Endodermal cell (in vitro differentiated cells): Measurements from ENCODE around the gene PLAA. TPM values are rescaled to one million over a fixed set of nuclear protein-coding genes. Genes with fewer than 3 reads are reported as not detected.

Experiments
- DNase-seq: peaks from one replicate; pipeline ENCODE4 v3.0.0-alpha.2; 2017
- H3K27ac ChIP-seq: 2 replicates; pipeline ENCODE4 v1.5.1; 2013; ENCODE audit warnings: mild to moderate bottlenecking, low read depth, low read length, moderate library complexity
- H3K27me3 ChIP-seq: 2 replicates; pipeline ENCODE4 v1.6.1; 2013; ENCODE audit warnings: mild to moderate bottlenecking, low read length, moderate library complexity; ENCODE audit not compliant: insufficient read depth, control insufficient read depth, poor library complexity, severe bottlenecking
- H3K36me3 ChIP-seq: 2 replicates; pipeline ENCODE4 v1.7.0; 2013; ENCODE audit warnings: mild to moderate bottlenecking, low read length, moderate library complexity; ENCODE audit not compliant: control insufficient read depth, insufficient read depth
- H3K4me1 ChIP-seq: one replicate; pipeline ENCODE4 v1.7.0; 2013; ENCODE audit warnings: low read length; ENCODE audit not compliant: control insufficient read depth, insufficient read depth
- H3K4me3 ChIP-seq: 2 replicates; pipeline ENCODE4 v1.5.1; 2013; ENCODE audit warnings: mild to moderate bottlenecking, low read length, moderate library complexity
- H3K9ac ChIP-seq: 2 replicates; pipeline ENCODE4 v1.6.1; 2013; ENCODE audit warnings: mild to moderate bottlenecking, low read length, moderate library complexity; ENCODE audit not compliant: poor library complexity, severe bottlenecking; ENCODE audit errors: extremely low read depth
- H3K9me3 ChIP-seq: 2 replicates; pipeline ENCODE4 v1.6.1; 2013; ENCODE audit warnings: mild to moderate bottlenecking, low read length, moderate library complexity; ENCODE audit not compliant: control insufficient read depth
- H3K27ac Mint-ChIP-seq: 2 replicates; pipeline ENCODE4 v1.8.0; 2020; ENCODE audit warnings: mixed read lengths
- H3K27me3 Mint-ChIP-seq: 2 replicates; pipeline ENCODE4 v1.8.0; 2021; ENCODE audit warnings: mild to moderate bottlenecking, mixed read lengths; ENCODE audit not compliant: insufficient read depth
- H3K36me3 Mint-ChIP-seq: 2 replicates; pipeline ENCODE4 v1.8.0; 2020; ENCODE audit warnings: low read depth, mixed read lengths
- H3K4me1 Mint-ChIP-seq: 2 replicates; pipeline ENCODE4 v1.8.0; 2020; ENCODE audit warnings: mixed read lengths
- H3K4me3 Mint-ChIP-seq: 2 replicates; pipeline ENCODE4 v1.8.0; 2020; ENCODE audit warnings: mild to moderate bottlenecking, moderate library complexity, mixed read lengths
- H3K9me3 Mint-ChIP-seq: 2 replicates; pipeline ENCODE4 v1.8.0; 2020; ENCODE audit warnings: mild to moderate bottlenecking, mixed read lengths
- WGBS, 2 experiments: methylation state at CpG; one replicate each; pipeline versions ENCODE4 v1.1.5 to v1.1.7; 2013; ENCODE audit warnings: missing lambda C conversion rate in 2 of 2, mixed read lengths in 1 of 2; ENCODE audit not compliant: insufficient coverage in 1 of 2, insufficient read length in 1 of 2; 5-methylcytosine and 5-hydroxymethylcytosine counted together
- total RNA-seq, 2 donors: library from RNA; stranded (reverse); fragmentation: NEBNext Ultra II Directional in 1 of 2; extraction: Animal tissue kit (Norgen Biotek cat#: 25700) in 1 of 2; gene quantifications; 2 replicates in 1 of 2; 3 replicates in 1 of 2; pipeline ENCODE4 v1.2.1, GENCODE V29; 2021
- TF ChIP-seq, protein P1 (sequence below): fragments of 200-600 bp; sonication (generic); conservative IDR thresholded peaks from 2 replicates; pipeline ENCODE4 v1.5.0; 2021; ENCODE audit warnings: antibody characterized with exemption, mild to moderate bottlenecking

The PLAA gene
- total RNA-seq, 2 donors from 2014 or later, result 41.3 to 49.8 TPM

DNA sequence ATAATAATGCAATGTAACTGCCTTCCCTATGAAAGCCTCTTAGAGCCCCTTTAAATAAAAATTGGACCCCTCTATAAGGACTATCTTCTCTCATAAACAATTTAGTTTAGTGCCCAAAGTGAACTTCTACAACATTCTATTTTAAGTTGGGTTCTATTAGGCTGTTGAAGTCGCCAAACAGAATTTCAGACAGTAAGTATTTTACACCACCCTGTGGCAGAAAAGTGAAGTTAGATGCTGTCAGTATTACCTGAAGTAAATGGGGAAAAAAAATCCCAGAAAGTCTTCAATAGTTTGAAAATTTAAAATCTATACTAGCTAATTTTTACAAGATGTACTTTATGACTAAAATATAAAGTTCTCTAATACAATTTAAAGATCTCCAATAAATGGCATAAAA lies 84.0 kb downstream of the PLAA start:
- no peaks in the 10 kb centered on the region for H3K4me1 Mint-ChIP-seq
- peaks cover 14% of the 10 kb centered on the region for H3K36me3 Mint-ChIP-seq
- TF ChIP-seq, protein P1, sequence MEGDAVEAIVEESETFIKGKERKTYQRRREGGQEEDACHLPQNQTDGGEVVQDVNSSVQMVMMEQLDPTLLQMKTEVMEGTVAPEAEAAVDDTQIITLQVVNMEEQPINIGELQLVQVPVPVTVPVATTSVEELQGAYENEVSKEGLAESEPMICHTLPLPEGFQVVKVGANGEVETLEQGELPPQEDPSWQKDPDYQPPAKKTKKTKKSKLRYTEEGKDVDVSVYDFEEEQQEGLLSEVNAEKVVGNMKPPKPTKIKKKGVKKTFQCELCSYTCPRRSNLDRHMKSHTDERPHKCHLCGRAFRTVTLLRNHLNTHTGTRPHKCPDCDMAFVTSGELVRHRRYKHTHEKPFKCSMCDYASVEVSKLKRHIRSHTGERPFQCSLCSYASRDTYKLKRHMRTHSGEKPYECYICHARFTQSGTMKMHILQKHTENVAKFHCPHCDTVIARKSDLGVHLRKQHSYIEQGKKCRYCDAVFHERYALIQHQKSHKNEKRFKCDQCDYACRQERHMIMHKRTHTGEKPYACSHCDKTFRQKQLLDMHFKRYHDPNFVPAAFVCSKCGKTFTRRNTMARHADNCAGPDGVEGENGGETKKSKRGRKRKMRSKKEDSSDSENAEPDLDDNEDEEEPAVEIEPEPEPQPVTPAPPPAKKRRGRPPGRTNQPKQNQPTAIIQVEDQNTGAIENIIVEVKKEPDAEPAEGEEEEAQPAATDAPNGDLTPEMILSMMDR, result peak; percentile 72
- Histone ChIP-seq H3K27me3 (no peaks in the 10 kb centered on the region), H3K9ac (no peak overlapping the region), H3K4me1 (no peaks in the 10 kb centered on the region), H3K9me3 (no peaks in the 10 kb centered on the region), H3K27ac (no peak overlapping the region), H3K4me3 (no peak overlapping the region), H3K36me3 (peaks cover 30% of the 10 kb centered on the region)
- no peaks in the 10 kb centered on the region for H3K27me3 Mint-ChIP-seq
- H3K9me3 Mint-ChIP-seq, result no peaks in the 10 kb centered on the region
- 83% methylated on average over 1 of the region's 1 CpG; no CpG with 5 or more reads in 1 of the 2 experiments for WGBS, 2 experiments
- no peak for DNase-seq
- no peak overlapping the region for H3K4me3 Mint-ChIP-seq
- no peak overlapping the region for H3K27ac Mint-ChIP-seq

DNA sequence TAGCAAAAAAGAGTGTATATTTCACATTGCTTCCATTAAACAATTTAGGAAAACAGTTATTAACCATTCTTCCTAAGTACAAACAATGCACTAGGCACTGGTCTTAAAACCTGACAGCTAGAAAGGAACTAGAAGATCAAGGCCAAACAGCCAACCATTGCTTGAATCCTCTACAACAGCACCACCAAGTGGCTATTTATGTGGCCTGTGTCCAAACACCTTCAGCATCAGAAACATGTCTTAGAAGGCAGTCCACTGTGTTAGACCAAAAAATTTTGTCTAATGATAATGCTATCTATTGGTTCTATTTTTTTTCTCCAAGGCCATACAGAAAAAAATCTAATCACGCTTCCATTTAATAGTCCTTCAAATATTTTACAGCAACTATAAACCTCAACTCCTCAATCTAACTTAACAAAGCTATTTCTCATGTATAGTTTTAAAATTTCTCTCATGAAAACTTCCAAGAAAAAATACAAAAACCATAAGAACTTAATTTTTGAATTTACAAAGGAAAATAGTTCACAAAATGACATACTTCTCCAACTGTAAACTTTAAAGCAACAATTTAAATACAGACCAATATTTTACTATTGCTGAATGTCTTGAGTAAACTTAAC lies 90.5 kb downstream of the PLAA start:
- H3K4me1 ChIP-seq, result no peaks in the 10 kb centered on the region
- no peaks in the 10 kb centered on the region for H3K9me3 ChIP-seq
- Mint-ChIP-seq H3K4me1 (peaks cover 2% of the 10 kb centered on the region), H3K9me3 (no peaks in the 10 kb centered on the region), H3K27ac (no peak overlapping the region), H3K27me3 (no peaks in the 10 kb centered on the region), H3K36me3 (peaks cover 39% of the 10 kb centered on the region), H3K4me3 (no peak overlapping the region)
- 29 to 50% methylated on average over 1 of the region's 1 CpG for WGBS, 2 experiments
- H3K36me3 ChIP-seq, result peaks cover 63% of the 10 kb centered on the region
- peak; percentile 77 for DNase-seq
- TF ChIP-seq, protein P1, result peak; percentile 96
- H3K4me3 ChIP-seq, result no peak overlapping the region
- H3K9ac ChIP-seq, result no peak overlapping the region
- no peak overlapping the region for H3K27ac ChIP-seq
- no peaks in the 10 kb centered on the region for H3K27me3 ChIP-seq

Other genes starting within 250 kb of the PLAA start
- 10 to 100 TPM; 25.1 to 41.6 TPM for gene CAAP1, start 54.4 kb downstream of the PLAA start, total RNA-seq
- gene IFT74, start 9.2 kb upstream of the PLAA start, total RNA-seq, result 10 to 100 TPM; 17.6 to 28.5 TPM
- gene LRRC19, start 58.4 kb upstream of the PLAA start, total RNA-seq, result not detected
- gene TEK, start 162.0 kb upstream of the PLAA start, total RNA-seq, result 1 to 10 TPM; 2.4 to 4.9 TPM